ENCODE measurements around the gene KIF9.
A peak's percentile ranks its signal among the peaks of the same experiment; 100 is the strongest.
"Not testable (repeated sequence)": the region's sequence is repeated elsewhere in the genome, so short reads cannot be mapped to it uniquely, and the experiment has no call there.

Gene KIF9

DNA sequence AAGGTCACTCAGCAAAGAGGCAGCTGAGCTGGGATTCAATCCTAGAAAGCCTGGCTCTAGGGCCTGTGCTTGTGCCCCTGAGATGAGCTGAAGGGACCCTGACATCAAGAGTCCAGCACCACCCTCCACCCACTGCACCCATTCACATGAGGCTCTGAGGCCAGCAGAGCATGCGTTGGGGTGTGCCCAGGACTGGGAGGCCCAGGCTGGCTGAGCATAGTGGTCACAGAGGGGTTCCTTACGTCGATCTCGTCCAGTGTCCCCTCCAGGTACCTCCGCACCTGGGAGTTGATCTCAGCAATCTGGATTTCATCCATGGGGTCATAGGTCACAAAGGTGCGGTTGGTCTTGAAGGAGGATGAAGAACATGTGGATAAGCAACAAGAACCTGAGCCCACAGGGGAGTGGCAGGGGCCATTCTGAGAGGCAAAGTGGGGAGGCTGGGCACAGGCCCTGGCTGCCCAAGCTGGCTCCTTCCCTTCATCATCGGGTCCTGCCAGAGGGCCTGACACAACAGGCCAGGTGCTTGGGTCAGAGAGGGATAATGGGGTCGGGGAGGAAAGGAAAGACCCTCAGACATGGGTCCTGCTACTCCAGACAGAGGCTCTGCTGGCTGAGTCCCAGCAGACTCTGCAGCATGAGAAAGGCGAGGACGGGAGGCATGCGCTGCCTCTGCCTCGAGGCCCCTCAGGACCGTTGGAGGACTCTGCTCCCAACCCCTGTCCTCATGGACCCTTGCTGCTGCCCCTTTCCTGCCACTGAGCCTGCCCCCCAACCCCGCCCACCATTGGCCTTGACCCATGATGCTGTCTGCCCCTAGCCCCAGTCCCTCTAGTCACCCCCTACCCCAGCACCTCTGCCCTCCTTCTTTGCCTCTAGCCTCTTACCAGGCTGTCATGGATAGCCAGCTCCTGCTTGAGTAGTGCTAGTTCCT is 35.2 kb downstream of the KIF9 start:
- no peak for DNase-seq

DNA sequence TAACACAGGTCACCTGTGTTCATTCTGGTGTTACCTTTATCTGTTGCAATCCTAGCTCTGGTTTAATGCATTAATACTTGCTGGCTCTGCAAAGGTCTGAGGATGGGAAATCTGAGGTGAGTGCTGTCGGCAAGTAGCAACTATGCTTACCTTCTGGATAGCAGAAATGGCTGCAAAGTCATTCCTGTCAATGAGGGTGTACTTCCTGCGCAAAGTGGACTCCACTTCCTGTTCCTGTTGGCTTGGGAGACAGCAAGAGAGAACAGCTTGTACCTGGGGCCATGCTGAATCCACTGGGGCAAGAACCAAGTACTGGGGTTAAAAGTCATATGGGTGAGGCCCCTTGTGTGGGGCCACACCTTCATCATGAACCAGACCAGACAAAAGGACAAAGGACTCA is 37.3 kb downstream of the KIF9 start:
- DNase-seq = no peak

DNA sequence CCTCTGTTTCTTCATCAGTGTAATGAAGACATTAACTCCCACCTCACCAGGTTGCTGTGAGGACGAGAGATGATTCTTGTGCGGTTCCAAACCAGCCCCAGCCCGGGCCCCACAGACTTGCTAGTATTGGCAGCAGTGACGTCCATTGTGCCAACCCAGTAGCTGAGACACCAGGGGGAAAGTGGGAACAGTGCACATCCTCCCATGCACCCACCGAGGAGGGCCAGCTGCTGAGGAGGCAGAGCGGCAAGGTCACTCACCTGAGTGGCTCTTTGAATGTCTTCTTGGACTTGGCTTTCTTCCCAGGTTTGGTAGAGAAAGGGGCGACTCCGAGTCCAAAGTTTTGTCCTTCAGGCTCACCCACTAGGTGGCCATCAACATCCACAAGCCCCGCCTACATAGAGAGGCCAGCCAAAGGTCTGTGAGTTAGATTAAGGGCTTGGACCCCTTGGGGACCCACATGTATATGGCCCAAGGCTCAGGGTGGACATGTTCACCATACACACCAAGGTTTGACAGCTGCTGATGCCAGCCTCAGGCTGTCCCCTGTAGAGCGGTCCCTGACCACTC is 38.0 kb downstream of the KIF9 start:
- DNase-seq = no peak

DNA sequence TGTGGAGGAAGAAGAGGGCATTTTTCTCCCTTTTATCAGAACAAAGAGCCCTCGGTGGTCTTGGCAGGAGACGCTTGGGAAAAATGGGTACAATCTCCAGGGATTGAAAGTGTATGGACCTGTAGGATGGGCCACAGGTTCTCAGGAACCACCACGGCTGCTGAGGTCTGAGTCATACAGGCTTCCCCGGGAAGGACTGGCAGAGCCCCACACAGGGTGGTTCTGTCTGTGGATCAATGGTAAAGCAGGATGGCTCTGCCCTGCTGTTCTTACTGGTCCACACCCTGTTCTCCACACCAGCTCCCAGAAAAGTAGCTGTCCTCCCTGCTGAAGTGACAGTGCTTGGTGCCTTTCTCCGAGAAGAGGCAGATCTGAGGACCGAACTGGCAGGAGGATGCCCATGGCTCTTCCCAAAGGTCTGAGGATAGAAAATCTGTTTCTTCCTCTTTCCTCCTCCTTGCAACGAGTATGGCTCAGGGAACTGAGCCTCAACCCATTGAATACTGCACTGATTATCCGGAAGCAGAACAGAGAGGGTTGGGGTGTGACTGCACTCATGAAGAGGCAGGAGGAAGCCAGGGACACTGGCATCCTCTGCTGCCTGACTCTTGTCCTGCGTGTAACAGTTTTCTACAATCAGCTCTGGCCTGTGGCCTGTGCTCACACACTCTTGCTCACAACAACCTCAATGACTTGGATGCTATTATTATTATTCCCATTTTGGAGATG is 39.0 kb downstream of the KIF9 start:
- no peak for DNase-seq

DNA sequence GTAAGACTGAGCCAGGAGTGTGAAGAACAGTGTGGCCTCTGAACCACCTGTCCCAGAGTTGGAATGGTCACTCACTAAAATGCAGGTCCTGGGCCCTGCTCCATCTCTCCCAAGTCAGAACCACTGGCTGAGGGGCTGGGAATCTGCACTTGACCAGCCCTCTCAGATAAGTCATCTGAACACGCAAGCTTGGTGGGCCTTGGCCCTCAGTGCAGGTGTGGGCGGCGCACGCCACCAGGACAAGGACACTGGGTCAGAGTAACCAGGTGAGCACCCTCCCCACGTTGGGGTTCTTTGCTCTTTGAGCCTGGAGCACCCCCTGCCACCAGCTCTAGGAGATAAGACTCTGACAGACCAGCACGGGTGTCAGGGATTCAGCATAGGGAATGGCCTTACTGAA is 42.7 kb downstream of the KIF9 start:
- no peak for DNase-seq

DNA sequence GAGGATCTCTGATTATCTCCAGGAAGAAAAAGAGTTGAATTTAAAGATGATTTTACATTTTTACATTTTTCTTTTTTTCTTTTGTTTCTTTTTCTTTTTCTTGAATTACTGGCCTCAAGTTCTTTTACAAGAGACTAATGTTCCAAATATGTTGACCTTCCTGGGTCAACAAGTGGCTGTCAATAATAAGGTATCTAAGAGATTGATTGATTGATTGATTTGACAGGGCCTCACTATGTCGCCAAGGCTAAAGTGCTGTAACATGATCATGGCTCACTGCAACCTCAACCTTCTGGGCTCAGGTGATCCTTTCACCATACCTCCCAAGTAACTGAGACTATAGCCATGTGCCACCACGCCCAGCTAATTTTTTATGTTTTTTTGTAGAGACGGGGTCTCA is 44.6 kb downstream of the KIF9 start:
- DNase-seq = no peak

DNA sequence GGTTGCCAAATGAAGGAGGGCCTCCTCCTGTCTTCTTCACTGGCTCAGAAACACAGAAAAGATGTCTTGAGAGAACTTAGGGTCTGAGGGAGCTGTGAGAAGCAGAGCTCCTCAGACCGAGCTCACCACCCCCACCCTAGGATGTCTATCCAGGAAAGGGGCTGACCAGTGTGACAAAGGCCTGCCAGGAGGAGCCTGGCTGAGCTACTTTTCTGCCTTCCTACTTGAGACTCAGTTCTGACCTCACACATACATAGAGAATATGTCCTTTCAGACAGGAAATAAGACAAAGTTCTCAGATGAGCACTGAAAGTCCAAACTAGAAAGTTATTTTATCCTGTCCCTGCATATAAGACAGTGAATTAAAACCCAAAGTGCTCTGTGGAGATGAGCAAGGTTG is 54.5 kb downstream of the KIF9 start:
- peak; percentile 31 for DNase-seq

DNA sequence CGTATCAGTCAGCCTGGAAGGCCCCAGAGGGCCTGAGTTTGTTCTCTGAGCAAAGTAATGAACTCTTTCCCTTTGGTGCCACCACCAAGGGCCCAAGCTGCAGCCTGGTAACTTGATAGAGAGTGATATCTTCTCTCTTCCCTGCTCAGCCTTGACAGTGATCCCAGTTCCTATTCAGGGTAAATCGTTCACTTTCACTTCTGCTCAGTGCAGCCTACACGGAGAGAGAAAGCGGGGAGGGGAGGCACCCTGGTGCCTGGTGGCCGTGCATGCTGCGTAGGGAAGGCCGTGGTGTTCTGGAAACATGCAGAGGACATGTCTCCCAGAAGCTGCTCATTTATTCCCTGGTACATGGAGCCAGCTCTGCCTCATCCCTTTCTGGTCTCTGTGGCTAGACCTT is 54.9 kb downstream of the KIF9 start:
- peak; percentile 86 for DNase-seq

DNA sequence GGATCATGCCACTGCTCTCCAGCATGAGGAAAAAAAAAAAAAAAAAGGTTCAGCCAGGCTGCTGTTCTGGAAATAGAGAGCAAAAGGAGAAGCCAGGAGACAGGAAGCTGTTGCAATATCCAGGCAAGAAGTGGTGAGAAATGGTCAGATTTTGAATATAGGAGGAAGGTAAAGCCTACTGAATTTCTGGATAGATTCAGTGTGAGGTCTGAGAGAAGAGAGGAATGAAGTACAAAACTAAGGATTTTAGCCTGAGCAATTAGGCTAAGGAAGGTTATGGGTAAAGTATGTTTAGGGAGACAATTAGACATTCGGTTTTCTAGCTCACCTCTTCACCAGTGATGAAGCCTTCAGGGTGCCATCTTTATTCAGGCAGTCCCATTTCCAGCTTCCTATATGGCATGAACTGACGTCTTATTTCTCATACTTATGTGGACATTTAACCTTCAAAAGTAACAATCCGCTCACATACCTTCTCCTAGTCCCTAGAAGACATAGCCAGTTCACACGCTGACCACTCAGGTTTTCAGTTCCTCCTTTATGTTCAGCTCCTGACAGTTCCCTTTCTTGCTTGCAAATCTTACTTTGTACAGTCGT is 57.2 kb downstream of the KIF9 start:
- peak; percentile 87 for DNase-seq

DNA sequence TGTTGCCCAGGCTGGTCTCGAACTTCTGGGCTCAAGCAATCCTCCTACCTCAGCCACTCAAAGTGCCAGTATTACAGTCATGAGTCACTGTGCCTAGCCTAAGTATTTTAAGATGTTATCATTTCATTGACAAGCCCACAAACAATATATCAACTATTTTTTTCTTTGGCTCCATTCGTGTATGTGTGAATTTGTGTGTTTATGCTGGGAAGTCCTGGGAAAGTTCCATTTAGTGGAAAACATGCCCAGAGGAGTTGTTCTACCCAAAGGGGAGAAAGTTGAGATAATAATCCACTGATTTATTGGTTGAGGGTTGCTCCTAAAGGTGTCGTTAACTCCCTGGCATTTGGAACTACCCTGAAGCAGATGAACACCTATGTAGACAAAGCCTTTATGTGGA is 58.8 kb downstream of the KIF9 start:
- no peak for DNase-seq

DNA sequence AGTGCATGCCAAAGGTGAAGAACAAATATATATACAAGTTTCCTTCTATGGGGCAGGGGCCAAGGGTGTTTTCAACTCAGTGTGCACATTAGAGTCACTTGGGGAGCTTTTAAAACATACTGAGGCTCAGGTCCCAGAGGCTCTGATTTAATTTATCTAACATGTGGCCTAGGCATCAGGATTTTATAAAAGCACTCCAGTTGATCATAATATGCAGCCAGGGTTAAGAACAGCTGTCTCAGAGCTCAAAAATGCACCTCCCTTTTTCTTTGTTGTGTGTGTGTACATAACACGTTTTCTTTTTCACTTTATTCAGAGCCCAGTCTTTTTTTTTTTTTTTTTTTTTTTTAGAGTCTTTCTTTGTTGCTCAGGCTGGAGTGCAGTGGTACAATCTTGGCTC is 60.8 kb downstream of the KIF9 start:
- no peak for DNase-seq

DNA sequence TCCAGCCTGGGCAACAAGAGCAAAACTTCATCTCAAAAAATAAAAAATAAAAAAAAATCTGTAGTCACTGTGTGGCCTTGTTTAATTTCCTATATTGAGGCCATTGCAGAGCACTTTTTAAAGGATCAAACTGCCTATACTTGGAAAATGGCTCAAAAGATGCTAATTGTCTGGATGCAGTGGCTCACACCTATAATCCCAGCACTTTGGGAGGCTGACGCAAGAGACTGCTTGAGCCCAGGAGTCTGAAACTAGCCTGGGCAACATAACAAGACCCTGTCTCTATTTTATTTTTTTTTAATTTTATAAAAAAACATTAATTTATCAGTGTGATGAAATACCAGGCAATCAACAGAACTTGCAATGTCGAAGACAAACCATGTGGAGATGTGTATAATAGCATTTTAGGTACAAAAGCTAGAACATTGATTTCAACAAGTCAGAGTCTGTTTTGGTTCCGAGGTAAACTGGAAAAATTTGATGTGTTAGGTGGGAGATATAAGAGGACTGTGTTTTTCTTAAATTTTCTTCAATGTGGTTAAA is 71.7 kb downstream of the KIF9 start:
- DNase-seq = no peak

DNA sequence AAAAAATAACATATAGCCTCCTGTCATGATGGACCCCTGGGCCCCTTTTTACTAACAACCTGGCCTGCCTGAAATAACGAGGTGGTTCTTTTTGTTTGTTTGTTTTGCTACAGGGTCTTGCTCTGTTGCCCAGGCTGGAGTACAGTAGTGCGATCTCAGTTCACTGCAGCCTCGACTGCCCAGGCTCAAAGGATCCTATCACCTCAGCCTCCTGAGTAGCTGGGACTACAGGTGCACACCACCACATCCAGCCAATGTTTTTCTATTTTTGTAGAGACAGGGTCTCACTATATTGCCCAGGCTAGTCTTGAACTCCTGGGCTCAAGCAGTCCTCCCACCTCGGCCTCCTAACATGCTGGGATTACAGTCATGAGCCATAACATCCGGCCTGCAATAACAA is 76.6 kb downstream of the KIF9 start:
- not testable (repeated sequence) for DNase-seq

DNA sequence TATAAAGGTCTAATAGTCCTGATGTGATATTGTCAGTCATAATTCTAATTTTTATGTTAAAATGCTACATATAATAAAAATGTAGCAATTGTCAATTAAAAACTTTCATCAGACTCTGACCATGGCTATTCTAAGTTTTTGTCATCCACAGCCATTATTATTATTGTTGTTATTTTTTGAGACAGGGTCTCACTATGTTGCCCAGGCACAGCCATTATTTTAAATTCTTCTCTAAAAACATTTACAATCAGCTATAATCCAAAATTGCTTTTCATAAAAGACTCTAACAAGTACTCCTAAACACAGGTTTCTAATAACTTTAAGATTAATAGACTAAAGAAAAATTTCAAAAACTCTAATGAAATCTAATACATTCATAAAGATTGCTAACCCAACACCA is 77.7 kb downstream of the KIF9 start:
- DNase-seq = no peak

DNA sequence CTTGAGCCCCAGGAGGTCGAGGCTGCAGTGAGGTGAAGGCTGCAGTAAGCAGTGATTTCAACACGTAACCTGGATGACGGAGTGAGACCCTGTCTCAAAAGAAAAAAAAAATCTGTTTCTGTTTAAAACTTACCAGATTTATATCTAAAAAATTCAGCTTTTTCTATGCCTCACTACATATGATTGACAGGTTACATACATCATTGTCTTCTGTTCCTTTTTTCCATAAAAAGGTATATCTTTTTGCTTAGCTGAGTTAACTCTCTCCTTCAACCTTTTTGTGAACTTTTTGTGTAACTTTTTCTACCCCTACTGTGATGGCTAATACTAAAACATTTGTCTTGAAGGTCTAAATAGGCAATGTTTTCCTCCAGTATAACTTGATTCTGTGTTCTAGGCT is 80.1 kb downstream of the KIF9 start:
- DNase-seq = no peak

DNA sequence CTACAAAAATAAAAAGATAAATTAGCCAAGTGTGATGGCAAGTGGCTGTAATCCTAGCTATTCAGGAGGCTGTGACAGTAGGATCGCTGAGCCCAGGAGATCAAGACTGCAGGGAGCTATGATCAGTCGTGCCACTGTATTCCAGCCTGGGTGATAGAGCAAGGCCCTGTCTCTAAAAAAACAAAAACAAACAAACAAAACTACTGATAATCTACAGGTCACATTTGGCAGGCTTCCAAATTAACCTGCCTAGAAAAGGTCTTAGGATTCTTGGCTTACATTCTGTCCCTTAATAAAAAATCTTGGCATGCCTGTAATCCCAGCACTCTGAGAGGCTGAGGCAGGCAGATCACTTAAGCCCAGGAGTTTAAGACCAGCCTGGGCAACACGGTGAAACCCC is 85.3 kb downstream of the KIF9 start:
- DNase-seq = no peak

DNA sequence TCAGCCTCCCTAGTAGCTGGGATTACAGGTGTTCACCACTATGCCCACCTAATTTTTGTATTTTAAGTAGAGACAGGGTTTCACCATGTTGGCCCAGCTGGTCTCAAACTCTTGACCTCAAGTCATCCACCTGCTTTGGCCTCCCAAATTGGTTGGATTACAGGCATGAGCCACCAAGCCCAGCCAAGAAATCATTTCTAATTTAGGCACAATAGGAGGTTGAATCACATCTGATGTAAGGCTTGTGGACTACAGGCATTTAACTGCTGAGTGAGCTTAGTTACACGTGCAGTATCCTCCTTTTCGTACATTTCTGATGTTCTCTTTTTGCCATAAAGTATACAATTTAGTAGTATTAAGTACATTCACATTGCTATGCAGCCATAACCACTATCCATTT is 87.6 kb downstream of the KIF9 start:
- DNase-seq = no peak

DNA sequence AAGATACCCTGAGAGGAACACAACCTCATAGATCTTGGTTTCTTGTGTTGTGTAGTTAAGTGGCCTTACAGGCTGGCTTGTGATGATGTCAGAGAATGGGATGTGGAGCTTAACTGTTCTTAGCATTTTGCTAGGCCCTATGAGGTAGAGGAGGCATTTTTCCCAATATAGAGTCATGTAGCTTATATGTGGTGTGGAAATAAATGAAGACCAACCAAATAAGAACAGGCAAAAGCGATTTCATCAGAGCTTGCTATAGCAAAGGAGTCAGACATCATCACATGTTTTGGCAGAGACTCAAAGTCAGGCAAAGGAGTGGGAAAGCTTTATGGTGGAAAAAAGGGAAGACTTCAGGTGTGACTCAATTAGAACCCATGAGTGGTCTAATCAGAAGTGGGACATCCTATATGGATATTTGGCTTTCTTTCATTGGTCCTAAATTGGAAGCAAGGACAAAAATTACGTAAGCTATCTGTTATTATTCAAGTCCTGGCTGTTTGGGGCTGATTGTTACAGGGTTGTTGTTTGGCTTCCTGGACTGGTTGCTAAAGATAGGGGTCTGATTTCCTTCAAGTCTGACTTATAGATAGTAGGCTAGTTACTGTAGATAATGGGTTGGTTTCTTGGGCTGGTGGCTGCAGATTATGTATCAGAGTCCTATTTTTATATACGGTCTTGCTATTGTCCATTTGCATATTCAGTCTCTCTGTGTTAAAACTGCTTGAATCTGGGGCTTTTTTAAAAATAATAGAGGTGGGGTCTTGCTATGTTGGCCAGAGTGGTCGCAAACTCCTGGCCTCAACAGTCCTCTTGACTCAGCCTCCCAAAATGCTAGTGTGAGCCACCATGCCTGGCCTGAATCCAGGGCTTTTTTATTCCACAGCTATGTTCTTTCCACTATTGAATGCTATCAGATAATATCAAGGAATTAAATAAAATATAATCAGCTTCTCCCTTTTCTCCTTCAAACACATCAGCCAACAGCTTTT is 88.4 kb downstream of the KIF9 start:
- DNase-seq = no peak

DNA sequence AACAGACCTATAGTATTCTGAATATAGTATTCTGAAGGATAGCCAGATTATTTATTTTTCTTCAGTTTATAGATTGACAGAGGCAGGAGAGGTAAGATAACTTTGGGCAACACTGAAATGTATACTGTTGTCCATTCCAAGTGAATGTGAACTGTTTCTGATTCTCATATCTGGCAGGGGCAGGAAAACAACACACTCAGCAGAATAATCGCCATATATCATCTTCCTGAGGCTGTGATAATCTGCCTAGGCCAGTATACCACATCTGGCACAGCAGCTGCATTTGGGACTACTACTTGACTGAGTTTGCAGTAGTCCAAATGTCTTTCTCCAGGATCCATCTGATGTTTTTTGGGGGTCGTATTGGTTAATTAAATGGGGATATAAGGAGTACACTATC is 96.3 kb downstream of the KIF9 start:
- no peak for DNase-seq

DNA sequence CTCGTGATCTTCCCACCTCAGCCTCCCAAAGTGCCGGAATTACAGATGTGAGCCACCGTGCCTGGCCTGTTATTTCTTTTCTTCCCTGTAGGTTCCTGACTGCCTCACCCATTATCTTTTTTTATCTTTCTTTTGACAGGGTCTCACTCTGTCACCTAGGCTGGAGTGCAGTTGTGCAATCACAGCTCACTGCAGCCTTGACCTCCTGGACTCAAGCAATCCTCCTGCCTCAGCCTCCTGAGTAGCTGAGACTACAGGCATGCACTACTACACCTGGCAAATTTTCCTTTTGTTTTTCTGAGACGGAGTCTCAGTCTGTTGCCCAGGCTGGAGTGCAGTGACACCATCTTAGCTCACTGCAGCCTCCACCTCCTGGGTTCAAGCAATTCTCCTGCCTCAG is 100.9 kb downstream of the KIF9 start:
- not testable (repeated sequence) for DNase-seq

DNA sequence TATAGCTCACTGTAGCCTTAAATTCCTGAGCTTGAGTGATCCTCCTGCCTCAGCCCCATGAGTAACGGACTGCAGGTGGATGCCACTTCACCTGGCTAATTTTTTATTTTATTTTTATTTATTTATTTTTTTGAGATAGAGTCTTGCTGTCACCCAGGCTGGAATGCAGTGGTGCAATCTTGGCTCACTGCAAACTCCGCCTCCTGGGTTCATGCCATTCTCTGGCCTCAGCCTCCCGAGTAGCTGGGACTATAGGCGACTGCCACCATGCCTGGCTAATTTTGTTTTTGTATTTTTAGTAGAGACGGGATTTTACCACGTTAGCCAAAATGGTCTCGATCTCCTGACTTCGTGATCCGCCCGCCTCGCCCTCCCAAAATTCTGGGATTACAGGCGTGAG is 102.6 kb downstream of the KIF9 start:
- DNase-seq = not testable (repeated sequence)
